ENCODE data around the gene PPP4R3B.

Gene PPP4R3B

GRCh38 chr2:55592130-55592529, 25.3 kb downstream of the PPP4R3B start:
- TF ChIP-seq SCRT2 (tag by site-specific recombination; IDR thresholded peaks at IDR 0.05) (no peak), GLIS1 (tag by site-specific recombination; IDR thresholded peaks at IDR 0.05) (no peak), ZNF324 (tag by site-specific recombination; IDR thresholded peaks at IDR 0.05) (no peak), ZNF112 (tag by site-specific recombination; IDR thresholded peaks at IDR 0.05) (no peak), ZNF398 (tag by site-specific recombination; IDR thresholded peaks at IDR 0.05) (no peak), ATF2 (tag by site-specific recombination; IDR thresholded peaks at IDR 0.05; ENCODE audit: low read depth) (no peak), ZNF426 (tag by site-specific recombination; IDR thresholded peaks at IDR 0.05) (no peak)
- peaks cover 0 to 28% of the 10 kb centered on the region in 2 experiments; a peak in 1 of 3 replicates for H3K36me3 ChIP-seq (ENCODE audit: control insufficient read depth in 2 of 2, insufficient read depth in 1 of 2, low read length in 2 of 2)
- H3K9me3 ChIP-seq (ENCODE audit: control insufficient read depth, insufficient read depth, low read depth, low read length), result no peaks in the 10 kb centered on the region
- no peaks in the 10 kb centered on the region for H3K4me1 ChIP-seq (ENCODE audit: control insufficient read depth, insufficient read depth, low read length)
- H3K27ac ChIP-seq (ENCODE audit: extremely low read depth, low read depth, low read length), result no peak overlapping the region
- CTCF ChIA-PET, result interaction anchor here (1.2 kb wide), 1 partner anchor 11 kb away, joined by 3 read pairs; no protein-coding TSS in a partner anchor
- POLR2A ChIA-PET, result no interaction called here
- no peak overlapping the region for H3K4me3 ChIP-seq (ENCODE audit: low read depth, low read length)

- H3K9me3 ChIP-seq (ENCODE audit: control insufficient read depth, insufficient read depth, low read depth, low read length), result no peaks in the 10 kb centered on the region
- no peaks in the 10 kb centered on the region for H3K4me1 ChIP-seq (ENCODE audit: control insufficient read depth, insufficient read depth, low read length)
- peaks cover 7 to 23% of the 10 kb centered on the region in 2 experiments for H3K36me3 ChIP-seq (ENCODE audit: control insufficient read depth in 2 of 2, insufficient read depth in 1 of 2, low read length in 2 of 2)
- CTCF ChIA-PET, result interaction anchor here (0.6 kb wide), 1 partner anchor 9 kb away, joined by 3 read pairs; no protein-coding TSS in a partner anchor
- H3K4me3 ChIP-seq (ENCODE audit: low read depth, low read length), result no peak overlapping the region
- POLR2A ChIA-PET, result no interaction called here
- H3K27ac ChIP-seq (ENCODE audit: extremely low read depth, low read depth, low read length), result no peak overlapping the region
- TF ChIP-seq ZBTB49 (tag by site-specific recombination; IDR thresholded peaks at IDR 0.05; ENCODE audit: low read depth) (no peak), ZNF214 (tag by site-specific recombination; IDR thresholded peaks at IDR 0.05; ENCODE audit: borderline replicate concordance) (no peak), TSHZ1 (tag by site-specific recombination; IDR thresholded peaks at IDR 0.05; ENCODE audit: borderline replicate concordance) (0 out of 2 replicates have a peak, but pooled peaks have one; percentile 17), SP7 (tag by site-specific recombination; IDR thresholded peaks at IDR 0.05) (peak; percentile 39; the same call in 1 of the 2 replicates), ZEB2 (tag by site-specific recombination; IDR thresholded peaks at IDR 0.05) (peak; percentile 55; the same call in 1 of the 2 replicates), ZNF48 (tag by site-specific recombination; IDR thresholded peaks at IDR 0.05) (no peak), ZNF155 (tag by site-specific recombination; IDR thresholded peaks at IDR 0.05) (no peak), ZFP37 (tag by site-specific recombination; IDR thresholded peaks at IDR 0.05) (no peak), ZNF530 (tag by site-specific recombination; IDR thresholded peaks at IDR 0.05; ENCODE audit: low read depth) (no peak), INSM2 (tag by site-specific recombination; IDR thresholded peaks at IDR 0.05) (0 out of 2 replicates have a peak, but pooled peaks have one; percentile 21), ZNF184 (tag by site-specific recombination; IDR thresholded peaks at IDR 0.05) (0 out of 2 replicates have a peak, but pooled peaks have one; percentile 21), FEZF1 (tag by site-specific recombination; IDR thresholded peaks at IDR 0.05) (no peak), SCRT2 (tag by site-specific recombination; IDR thresholded peaks at IDR 0.05) (no peak), ZNF768 (tag by site-specific recombination; IDR thresholded peaks at IDR 0.05) (no peak), ZNF366 (tag by site-specific recombination; conservative IDR thresholded peaks at IDR 0.05) (0 out of 2 replicates have a peak, but pooled peaks have one; percentile 19)
Measured at GRCh38 chr2:55590810-55591440, 26.5 kb downstream of the PPP4R3B start.
